Activated naive CD8-positive, alpha-beta T cell (primary cell): ENCODE measurements around the gene PPP2R5C.

Experiments used
- H3K27ac Mint-ChIP-seq: one replicate; pipeline ENCODE4 v1.8.0; 2021; ENCODE audit warnings: mixed read lengths
- H3K27me3 Mint-ChIP-seq: one replicate; pipeline ENCODE4 v1.8.0; 2021; ENCODE audit warnings: mixed read lengths
- H3K36me3 Mint-ChIP-seq: one replicate; pipeline ENCODE4 v1.8.0; 2021; ENCODE audit warnings: mixed read lengths
- H3K4me1 Mint-ChIP-seq: one replicate; pipeline ENCODE4 v1.8.0; 2021; ENCODE audit warnings: low read depth, mixed read lengths
- H3K4me3 Mint-ChIP-seq: one replicate; pipeline ENCODE4 v1.8.0; 2021; ENCODE audit warnings: mild to moderate bottlenecking, mixed read lengths
- H3K9me3 Mint-ChIP-seq: one replicate; pipeline ENCODE4 v1.8.0; 2021; ENCODE audit warnings: low read depth, mixed read lengths

The PPP2R5C gene

GRCh38 chr14:101928415-101928841, 166.9 kb downstream of the PPP2R5C start:
- no peak overlapping the region for H3K4me3 Mint-ChIP-seq
- no peaks in the 10 kb centered on the region for H3K36me3 Mint-ChIP-seq
- H3K9me3 Mint-ChIP-seq, result no peaks in the 10 kb centered on the region
- H3K27ac Mint-ChIP-seq, result peak overlapping the region; percentile 16
- H3K4me1 Mint-ChIP-seq, result no peaks in the 10 kb centered on the region
- H3K27me3 Mint-ChIP-seq, result no peaks in the 10 kb centered on the region

- Mint-ChIP-seq H3K4me1 (no peaks in the 10 kb centered on the region), H3K27ac (no peak overlapping the region), H3K4me3 (no peak overlapping the region)
Observed at GRCh38 chr14:101929096-101929495, 167.6 kb downstream of the PPP2R5C start.

GRCh38 chr14:101929946-101930345, 168.4 kb downstream of the PPP2R5C start:
- no peaks in the 10 kb centered on the region for H3K36me3 Mint-ChIP-seq
- no peaks in the 10 kb centered on the region for H3K9me3 Mint-ChIP-seq
- H3K4me3 Mint-ChIP-seq, result no peak overlapping the region
- H3K27ac Mint-ChIP-seq, result no peak overlapping the region
- H3K27me3 Mint-ChIP-seq, result no peaks in the 10 kb centered on the region
- no peaks in the 10 kb centered on the region for H3K4me1 Mint-ChIP-seq

More at GRCh38 chr14:101929096-101929495, 167.6 kb downstream of the PPP2R5C start:
- Mint-ChIP-seq H3K27me3 (no peaks in the 10 kb centered on the region), H3K36me3 (no peaks in the 10 kb centered on the region), H3K9me3 (no peaks in the 10 kb centered on the region)

GRCh38 chr14:101932673-101933072, 171.2 kb downstream of the PPP2R5C start:
- H3K27me3 Mint-ChIP-seq, result no peaks in the 10 kb centered on the region
- no peaks in the 10 kb centered on the region for H3K36me3 Mint-ChIP-seq
- no peaks in the 10 kb centered on the region for H3K9me3 Mint-ChIP-seq
- H3K4me3 Mint-ChIP-seq, result no peak overlapping the region
- no peaks in the 10 kb centered on the region for H3K4me1 Mint-ChIP-seq
- no peak overlapping the region for H3K27ac Mint-ChIP-seq

GRCh38 chr14:101933209-101933608, 171.7 kb downstream of the PPP2R5C start:
- H3K27me3 Mint-ChIP-seq, result no peaks in the 10 kb centered on the region
- no peaks in the 10 kb centered on the region for H3K4me1 Mint-ChIP-seq
- no peaks in the 10 kb centered on the region for H3K9me3 Mint-ChIP-seq
- H3K27ac Mint-ChIP-seq, result no peak overlapping the region
- H3K36me3 Mint-ChIP-seq, result no peaks in the 10 kb centered on the region
- no peak overlapping the region for H3K4me3 Mint-ChIP-seq

- peaks cover 3% of the 10 kb centered on the region for H3K4me1 Mint-ChIP-seq
- no peaks in the 10 kb centered on the region for H3K27me3 Mint-ChIP-seq
- no peaks in the 10 kb centered on the region for H3K9me3 Mint-ChIP-seq
- H3K27ac Mint-ChIP-seq, result no peak overlapping the region
- no peaks in the 10 kb centered on the region for H3K36me3 Mint-ChIP-seq
- H3K4me3 Mint-ChIP-seq, result no peak overlapping the region
Observed at GRCh38 chr14:101934601-101935150, 173.2 kb downstream of the PPP2R5C start.

- Mint-ChIP-seq H3K9me3 (no peaks in the 10 kb centered on the region), H3K27ac (no peak overlapping the region), H3K27me3 (peaks cover 7% of the 10 kb centered on the region), H3K4me1 (peaks cover 3% of the 10 kb centered on the region), H3K4me3 (no peak overlapping the region), H3K36me3 (no peaks in the 10 kb centered on the region)
Observed at GRCh38 chr14:101937926-101938767, 176.6 kb downstream of the PPP2R5C start.

- H3K4me1 Mint-ChIP-seq, result peaks cover 3% of the 10 kb centered on the region
- H3K4me3 Mint-ChIP-seq, result no peak overlapping the region
- no peaks in the 10 kb centered on the region for H3K9me3 Mint-ChIP-seq
- no peaks in the 10 kb centered on the region for H3K36me3 Mint-ChIP-seq
- no peak overlapping the region for H3K27ac Mint-ChIP-seq
- H3K27me3 Mint-ChIP-seq, result peaks cover 15% of the 10 kb centered on the region
Observed at GRCh38 chr14:101939646-101940170, 178.2 kb downstream of the PPP2R5C start.

GRCh38 chr14:101944451-101944850, 182.9 kb downstream of the PPP2R5C start:
- Mint-ChIP-seq H3K9me3 (no peaks in the 10 kb centered on the region), H3K4me1 (peaks cover 15% of the 10 kb centered on the region), H3K36me3 (no peaks in the 10 kb centered on the region), H3K4me3 (no peak overlapping the region), H3K27me3 (peaks cover 24% of the 10 kb centered on the region), H3K27ac (no peak overlapping the region)

GRCh38 chr14:101945171-101945570, 183.7 kb downstream of the PPP2R5C start:
- Mint-ChIP-seq H3K9me3 (no peaks in the 10 kb centered on the region), H3K36me3 (no peaks in the 10 kb centered on the region), H3K27me3 (peaks cover 23% of the 10 kb centered on the region), H3K27ac (peak overlapping the region; percentile 50), H3K4me3 (no peak overlapping the region), H3K4me1 (peaks cover 15% of the 10 kb centered on the region)

GRCh38 chr14:101947577-101947903, 186.0 kb downstream of the PPP2R5C start:
- Mint-ChIP-seq H3K27ac (peak overlapping the region; percentile 94), H3K36me3 (no peaks in the 10 kb centered on the region), H3K27me3 (peaks cover 20% of the 10 kb centered on the region), H3K4me1 (peaks cover 20% of the 10 kb centered on the region), H3K9me3 (no peaks in the 10 kb centered on the region), H3K4me3 (peak overlapping the region; percentile 95)

- H3K27ac Mint-ChIP-seq, result peak overlapping the region; percentile 94
- peaks cover 22% of the 10 kb centered on the region for H3K4me1 Mint-ChIP-seq
- no peaks in the 10 kb centered on the region for H3K9me3 Mint-ChIP-seq
- H3K4me3 Mint-ChIP-seq, result peak overlapping the region; percentile 95
- no peaks in the 10 kb centered on the region for H3K36me3 Mint-ChIP-seq
- peaks cover 17% of the 10 kb centered on the region for H3K27me3 Mint-ChIP-seq
Observed at GRCh38 chr14:101947904-101948665, 186.6 kb downstream of the PPP2R5C start.

- peaks cover 13% of the 10 kb centered on the region for H3K27me3 Mint-ChIP-seq
- peak overlapping the region; percentile 94 for H3K27ac Mint-ChIP-seq
- H3K4me1 Mint-ChIP-seq, result peaks cover 22% of the 10 kb centered on the region
- H3K4me3 Mint-ChIP-seq, result peak overlapping the region; percentile 95
- H3K9me3 Mint-ChIP-seq, result no peaks in the 10 kb centered on the region
- H3K36me3 Mint-ChIP-seq, result no peaks in the 10 kb centered on the region
Observed at GRCh38 chr14:101948666-101949216, 187.2 kb downstream of the PPP2R5C start.

GRCh38 chr14:101950100-101950499, 188.6 kb downstream of the PPP2R5C start:
- Mint-ChIP-seq H3K36me3 (no peaks in the 10 kb centered on the region), H3K4me3 (peak overlapping the region; percentile 10), H3K27ac (no peak overlapping the region), H3K9me3 (no peaks in the 10 kb centered on the region), H3K27me3 (peaks cover 7% of the 10 kb centered on the region), H3K4me1 (peaks cover 22% of the 10 kb centered on the region)
